C1 segment of cervical spinal cord (tissue), 14 donors: ENCODE data around the gene ITPKB.
"Not testable (repeated sequence)": the region's sequence is repeated elsewhere in the genome, so short reads cannot be mapped to it uniquely, and the experiment has no call there.

Experiments used
- DNase-seq, 14 donors: peaks; one replicate each; lab custom pipeline; 2025; lab: John Stamatoyannopoulos, UW

ITPKB gene

DNA sequence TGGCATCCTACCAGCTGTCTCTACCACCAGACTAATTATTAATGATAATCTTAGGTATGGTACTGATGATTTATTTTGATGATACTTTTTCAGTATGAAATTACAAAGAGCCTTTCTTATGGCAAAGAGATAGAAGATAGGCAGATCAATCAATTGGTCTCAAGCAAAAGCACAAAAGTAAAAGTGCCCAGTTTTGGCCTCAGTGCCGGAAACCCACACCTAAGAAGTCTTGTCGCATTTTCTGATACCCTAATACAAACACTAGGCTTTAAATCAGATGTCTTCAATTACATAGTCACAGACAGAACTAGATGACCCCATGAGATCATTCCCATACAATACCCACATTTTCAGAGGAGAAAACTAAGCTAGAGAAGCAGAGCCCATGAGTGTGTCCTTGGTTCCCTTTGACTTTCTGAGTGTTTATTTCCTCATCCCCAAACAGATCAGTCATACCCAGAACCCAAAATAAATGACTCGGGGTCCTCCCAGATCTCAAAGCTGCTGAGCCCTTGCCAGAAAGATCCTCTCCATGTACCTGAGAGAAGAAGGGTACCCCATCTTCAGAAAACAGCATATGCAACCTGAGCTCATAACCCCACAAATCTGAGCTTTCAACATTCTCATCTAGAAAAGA, 7.7 kb downstream of the ITPKB start:
- DNase-seq = no peak

DNA sequence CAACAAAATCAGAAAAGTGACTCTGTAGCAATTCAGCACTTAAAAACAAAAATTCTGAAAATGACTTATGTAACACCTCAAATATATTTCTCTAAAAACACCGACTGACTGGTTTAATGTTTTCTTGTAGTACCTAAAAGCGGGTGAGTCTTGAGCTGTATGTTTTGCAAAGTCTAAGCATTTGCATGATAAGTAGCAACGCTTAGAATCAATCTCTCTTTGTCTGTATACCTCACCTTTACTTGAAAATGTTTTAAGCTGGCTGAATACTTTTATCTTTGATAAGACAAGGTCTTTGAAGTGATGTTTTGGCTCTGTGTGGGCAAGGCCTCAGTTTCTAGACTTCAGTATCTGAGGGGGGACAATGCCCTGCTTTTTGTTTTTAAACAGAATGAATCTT, 8.2 kb downstream of the ITPKB start:
- DNase-seq = no peak

DNA sequence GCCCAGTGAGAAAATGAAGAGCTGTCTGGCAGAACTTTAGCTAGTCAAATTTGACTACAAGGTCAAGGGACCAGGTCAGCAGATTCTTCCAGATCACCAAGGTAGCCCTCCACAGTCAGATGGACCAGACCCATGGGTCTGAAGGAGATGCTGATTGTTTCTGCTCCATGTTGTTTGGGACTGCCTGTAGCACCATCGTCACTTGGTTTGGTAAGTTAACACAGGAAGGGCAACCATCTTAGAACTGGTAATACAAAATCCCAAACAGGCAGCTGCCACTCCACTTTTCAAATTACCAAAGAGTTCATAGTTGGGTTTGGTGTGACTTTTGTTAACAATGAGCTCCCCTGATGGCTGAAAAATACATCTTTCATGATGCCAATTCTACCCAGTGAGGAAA, 9.0 kb downstream of the ITPKB start:
- no peak for DNase-seq

DNA sequence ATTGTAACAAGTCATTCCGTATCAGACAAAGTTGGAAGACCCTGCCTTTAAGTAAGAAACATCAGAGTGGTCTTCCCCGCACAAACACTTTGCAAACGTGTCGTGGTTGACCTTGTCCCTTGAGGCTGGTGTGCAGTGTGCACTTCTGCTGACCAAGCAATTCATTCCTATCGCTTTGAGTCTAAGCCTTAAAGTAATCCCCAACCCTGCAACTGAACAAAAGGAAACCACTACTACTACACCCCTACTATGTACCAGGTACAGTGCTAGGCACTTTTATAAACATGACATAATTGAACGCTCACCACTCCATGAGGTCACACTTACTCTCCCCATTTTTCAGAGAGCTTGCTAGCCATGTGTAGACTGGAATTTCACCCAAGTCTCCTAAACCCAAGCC, 10.6 kb downstream of the ITPKB start:
- no peak for DNase-seq

DNA sequence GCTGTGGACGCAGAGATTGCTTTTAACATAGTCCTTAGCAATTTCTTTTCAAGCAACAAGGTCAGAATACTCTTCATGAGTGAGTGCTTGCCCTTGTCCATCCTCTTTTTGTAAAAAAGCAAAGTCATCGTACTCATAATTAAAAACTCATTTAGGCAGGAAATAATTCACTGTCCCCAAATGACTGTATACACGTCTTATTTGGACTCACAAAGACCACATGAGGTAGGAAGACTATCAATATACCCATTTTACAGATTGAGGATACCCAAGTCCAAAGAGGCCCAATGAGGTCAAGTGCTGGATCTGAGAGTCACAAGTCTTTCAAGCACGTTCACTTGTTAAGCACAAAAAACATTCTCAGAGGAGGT, 13.2 kb downstream of the ITPKB start:
- DNase-seq = no peak

DNA sequence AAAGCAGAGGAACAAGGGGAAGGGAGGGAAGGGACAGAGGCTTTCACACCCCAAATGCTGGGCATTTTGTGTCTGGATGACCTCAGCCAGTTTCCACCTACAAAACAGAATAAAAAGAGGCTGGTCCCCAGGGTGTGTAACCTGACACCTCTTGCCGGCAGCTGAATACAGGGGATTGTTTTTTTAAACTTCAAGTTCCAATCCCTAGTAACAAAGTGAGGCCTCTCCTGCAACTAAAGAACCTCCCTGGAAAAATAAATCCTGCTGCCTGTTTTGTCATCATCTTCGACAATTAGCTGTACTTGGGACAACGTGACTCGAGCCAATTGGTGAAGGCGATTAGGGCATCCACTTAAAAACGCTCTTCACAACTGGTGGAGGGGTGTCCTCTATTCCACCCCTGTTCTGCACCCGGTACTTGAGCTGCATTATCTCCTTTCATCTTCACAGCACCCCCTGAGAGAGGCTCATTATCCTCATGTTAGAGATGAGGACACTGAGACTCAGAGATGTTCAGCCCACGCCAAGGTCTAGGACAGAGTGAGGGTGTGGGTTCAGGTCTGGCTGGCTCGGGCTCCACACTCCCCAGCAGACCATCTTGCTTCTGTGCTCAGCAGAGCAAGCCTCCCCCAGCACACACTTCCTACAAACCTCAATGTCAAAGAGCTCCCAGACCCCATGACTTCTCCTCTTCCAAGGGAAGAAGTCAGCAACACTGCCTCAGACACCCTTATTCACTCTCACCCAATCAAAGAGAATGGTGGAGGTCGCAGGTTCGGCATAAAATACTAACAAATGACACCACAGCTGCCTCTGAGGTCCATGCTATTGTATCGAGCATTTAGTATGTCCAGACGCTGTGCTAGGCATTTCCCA, 15.2 kb downstream of the ITPKB start:
- DNase-seq = no peak

DNA sequence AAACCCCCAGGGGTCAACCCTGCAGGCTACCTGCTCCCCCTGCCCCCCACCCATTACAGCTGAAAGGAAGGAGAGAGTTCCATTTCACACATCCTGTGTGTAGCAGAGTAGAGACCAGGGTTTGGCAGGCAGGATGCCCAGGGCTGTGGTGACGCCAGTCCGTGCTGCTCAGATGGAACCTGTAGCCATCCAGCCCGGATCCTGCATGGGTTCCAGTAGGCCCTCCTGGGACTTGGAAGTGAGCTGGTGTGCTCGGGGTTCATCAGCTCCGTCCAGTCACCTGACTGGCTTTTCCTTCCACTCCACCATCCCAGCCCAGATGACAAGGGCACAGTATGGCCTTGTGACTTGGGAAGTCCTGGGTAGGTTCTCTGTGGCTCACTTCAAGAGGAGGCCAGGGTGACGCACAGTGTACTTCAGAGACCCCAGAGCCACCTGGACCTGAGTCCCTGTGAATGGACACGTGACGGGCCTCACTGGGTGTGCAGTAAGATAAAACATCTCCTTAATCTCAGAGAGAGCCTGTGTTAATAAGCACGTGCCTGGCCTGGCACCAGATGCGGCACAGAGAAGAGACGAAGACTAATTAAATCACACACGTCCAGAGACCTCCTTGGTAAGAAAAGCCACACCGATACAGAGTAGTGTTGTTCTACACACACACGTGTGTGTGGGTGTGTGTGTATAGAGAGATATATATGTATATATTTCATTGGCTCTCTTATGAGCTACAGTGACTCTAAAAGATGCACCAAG, 16.0 kb downstream of the ITPKB start:
- peak in 1 of 14 donors; percentile 53 for DNase-seq

DNA sequence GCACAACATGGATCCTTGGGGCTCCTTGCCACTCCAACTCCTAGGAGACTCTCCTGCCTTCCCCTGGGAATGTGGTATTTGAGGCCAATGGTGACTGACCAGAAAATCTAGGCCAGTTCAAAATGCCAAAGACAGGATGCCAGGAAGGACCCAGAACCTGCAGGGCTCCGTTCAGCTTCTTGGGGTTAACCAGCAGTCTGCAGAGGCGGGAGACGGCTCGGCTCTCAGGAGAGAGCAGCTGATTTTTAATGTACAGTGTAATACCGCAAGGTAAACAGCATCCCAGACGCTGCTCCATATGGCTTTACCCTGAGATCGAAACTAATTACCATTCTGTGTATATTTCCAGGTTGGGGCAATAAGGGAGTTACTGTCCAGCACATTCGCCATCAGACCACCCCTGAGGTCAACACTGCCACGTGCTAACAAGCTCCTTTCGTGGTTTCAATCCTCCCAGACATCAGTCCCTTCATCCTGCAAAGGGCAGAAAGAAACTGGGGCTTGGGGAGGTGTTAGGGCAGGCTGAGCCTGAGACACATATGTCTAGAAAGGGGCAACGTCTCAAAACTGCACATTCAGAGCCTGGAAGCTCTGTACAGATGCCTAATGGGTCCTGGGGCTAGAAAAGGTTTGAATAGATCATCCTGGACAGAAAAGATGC, 16.7 kb downstream of the ITPKB start:
- peak in 2 of 14 donors; percentile 54 to 71 for DNase-seq

DNA sequence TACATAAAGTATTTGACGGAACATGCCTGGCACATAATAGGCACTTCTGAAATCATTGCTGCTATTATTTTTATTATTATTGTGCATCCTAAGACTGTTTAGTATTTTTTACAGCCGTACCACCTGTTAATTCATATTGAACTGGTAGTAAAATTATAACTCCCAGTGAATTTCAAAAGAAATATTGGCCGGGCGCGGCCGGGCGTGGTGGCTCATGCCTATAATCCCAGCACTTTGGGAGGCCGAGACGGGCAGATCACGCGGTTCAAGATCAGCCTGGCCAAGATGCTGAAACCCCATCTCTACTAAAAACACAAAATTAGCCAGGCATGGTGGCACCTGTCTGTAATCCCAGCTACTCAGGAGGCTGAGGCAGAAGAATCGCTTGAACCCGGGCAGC, 18.5 kb downstream of the ITPKB start:
- not testable (repeated sequence) for DNase-seq

DNA sequence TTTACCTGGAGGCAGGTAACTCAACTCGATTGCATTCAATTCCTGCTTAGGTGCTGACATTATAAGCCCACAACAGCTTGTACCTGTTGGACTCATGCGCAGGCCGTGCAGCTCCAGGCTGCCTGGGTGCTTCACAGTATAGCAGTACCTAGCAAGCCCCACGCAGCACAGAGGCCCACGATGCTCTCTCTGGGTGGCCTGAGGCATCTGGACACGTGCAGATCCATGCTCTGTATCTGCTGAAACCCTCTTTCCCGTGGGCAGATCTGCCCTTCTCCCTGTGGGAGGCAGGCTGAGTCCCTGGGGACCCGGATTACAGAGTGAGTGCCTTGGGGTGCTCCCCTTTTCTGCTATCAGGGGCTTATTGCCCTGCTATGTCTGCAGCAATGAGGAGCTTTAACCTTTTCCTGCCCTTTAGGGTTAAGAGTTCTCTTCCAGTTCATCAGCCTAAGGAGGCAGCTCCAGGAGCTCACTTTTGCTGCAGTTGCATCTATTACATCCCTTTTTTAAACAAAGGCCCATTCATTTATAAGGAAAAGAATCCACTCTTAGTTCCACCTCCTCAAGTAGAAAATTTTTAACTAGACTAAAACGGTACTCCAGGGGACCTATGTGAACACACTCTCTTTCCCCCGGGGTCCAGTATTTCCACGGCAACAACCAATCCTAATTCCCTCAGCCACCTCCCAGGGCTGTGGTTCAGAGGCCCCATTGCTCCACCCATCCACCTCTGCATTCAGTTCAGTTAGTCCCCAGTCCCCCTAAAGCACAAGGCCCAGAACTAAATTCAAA, 19.3 kb downstream of the ITPKB start:
- DNase-seq = no peak

DNA sequence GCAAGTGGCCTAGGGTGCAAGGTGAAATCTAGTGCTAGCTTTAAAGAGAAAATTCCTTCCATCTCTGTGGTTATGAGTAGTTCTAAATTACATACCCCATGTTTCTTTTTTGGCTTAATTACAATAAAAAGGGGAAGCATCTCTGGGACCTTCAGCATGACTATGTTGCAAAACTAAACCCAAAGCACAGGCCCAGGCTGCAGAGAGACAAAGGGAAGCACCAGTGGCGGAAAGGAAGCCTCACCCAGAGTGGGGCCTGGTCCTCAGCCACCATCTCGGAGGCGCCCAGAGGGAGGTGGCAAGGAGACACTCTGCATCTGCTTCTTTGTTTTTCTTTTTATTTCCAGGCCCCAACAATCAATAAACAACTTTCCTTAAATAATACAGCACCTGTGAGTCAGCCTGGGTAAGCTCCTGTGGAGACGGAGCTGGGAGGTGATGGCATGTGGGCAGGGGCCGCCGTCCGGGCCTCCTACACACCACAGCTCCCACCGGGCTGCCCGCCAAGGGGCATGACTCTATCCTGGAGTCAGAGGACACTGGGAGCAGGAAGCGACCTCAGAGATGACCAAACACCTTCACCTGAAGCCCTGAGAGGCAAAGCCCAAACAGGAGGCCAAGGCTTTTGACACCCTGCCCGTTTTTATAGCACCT, 21.7 kb downstream of the ITPKB start:
- DNase-seq = peak in 1 of 14 donors; percentile 42

DNA sequence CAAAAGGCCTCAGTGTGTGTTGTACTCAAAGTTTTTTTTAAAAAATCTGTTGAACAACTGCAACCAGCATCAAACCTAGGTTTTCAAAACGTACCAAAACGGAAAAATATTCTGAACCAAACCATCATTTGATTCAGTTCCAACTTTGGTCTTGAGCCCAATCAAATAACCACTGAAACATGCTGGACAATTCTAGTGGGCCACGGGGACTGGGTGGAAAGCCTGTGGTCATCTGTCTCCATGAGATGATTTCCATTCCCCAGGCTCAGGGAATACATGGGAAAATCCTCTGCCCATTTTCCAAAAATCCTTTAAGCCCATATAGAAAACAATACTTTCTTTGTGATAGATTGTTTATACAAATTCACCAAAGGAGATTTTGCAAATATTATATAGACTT, 22.5 kb downstream of the ITPKB start:
- no peak for DNase-seq

DNA sequence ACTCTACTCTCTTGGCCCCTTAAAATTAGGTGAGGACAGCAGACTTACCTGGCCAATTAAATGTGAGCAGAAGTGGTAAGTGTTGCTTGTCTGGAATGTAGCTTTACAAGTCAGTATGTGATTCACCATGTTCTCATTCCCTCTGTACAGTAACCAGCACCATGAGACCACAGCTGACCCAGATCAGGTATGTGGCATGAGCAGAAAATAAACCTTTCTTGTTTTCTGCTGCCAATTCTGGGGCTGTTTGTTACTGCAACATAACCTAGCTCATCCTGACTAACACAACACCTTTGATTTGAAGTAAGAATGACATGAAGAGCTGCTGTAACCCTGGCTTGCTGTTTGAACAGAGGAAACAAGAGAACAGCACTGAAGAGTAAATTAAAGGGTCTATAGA, 24.9 kb downstream of the ITPKB start:
- no peak for DNase-seq

DNA sequence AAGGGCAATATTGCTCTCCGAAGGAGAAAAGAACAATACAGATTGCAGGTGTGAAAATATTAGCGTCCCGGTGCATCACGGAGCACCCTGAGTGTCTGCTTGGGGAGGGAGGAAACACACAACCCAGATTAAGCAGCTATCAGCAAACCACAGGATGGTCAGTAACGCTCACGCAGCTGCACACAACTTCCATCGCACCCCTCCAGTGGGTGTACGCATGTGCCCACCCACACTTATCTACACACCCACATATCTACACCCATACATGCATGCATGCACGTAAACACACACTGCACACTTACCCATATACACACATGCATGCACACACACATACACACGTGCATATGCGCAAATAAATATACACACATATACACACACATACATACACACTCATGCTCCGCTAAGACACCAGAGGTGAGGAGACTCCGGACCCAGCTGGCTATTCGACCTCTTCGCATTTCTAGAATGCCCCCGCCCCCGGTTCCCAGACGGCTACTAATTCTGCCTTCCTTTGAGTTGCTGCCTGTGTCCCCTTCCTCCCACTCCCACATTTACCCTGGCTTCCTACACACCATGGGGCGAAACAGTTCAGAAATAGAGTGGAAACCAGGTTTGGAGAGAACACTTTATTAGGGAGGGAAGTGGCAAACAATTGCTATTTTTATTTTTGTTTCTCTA, 26.2 kb downstream of the ITPKB start:
- no peak for DNase-seq

DNA sequence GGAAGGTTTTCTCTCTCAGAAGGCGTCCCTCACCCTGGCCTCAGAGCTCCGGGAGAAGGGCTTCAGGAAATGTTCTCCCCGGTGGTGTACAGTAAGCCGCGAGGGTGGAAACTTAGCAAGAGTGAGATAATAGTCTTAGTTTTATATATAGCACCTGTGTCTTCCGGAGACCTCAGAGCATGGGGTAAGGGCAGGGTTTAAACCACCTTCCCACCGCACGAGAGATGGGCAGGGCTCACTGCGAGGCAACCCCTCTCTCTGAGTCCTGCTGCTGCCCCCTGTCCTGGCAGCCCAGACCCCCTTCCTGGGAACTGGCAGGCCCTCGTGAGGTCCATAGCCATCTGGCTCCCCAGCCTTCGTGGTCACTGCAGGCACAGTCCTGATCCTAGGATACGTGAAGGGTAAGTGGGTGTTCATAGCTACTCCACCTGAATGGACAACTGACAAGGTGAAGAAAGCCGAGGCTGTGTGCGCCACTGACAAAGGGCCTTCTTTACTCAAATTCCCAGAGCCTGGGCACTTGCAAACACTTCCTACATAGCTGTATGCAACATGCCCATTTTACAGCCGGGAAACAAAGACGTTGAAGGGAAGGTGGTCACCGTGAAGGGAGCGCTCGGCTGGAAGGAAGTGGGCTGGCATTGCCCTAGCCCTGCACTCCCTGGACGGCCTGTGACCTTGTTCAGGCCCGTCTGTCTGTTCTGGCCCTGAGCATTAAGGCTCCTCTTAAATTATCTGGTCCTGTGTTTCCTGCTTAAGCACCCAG, 26.9 kb downstream of the ITPKB start:
- no peak for DNase-seq

DNA sequence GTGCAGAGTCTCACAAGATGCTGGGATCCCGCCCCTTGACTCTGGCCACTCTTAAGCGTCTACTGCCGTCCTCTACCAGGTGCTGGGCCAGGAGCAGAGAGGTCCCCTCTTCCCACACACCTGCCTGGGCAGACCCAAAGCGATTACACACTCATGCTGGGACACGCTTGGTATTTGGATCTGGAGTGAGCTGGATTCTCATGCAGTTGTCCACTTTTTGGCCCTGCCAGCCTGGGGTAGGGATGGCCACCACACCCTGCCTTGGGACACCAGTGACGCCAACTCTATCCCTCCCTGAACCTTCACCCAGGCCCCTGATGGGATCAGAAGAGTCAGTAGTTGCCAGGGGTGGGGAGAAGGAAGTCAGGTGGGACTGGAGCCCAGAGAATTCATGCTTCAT, 28.6 kb downstream of the ITPKB start:
- no peak for DNase-seq

DNA sequence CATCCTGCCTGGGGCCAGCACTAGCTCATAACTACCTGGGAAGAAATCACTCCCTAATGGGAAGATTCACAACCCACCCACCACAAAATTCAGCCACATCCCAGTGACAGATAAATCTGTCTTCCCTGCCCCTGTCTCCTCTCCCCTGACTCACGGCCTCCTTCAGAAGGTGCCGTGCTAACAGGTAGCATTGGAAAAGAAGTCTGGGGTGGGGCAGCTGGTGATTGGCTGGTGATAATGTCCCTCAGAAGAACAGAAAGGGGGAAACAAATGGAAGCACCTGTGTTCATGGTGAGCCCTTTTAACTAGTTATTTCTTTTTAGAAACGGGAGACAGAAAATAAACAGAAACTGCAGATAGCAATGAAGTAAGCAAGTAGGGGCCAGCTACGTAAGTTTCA, 29.1 kb downstream of the ITPKB start:
- DNase-seq = no peak

DNA sequence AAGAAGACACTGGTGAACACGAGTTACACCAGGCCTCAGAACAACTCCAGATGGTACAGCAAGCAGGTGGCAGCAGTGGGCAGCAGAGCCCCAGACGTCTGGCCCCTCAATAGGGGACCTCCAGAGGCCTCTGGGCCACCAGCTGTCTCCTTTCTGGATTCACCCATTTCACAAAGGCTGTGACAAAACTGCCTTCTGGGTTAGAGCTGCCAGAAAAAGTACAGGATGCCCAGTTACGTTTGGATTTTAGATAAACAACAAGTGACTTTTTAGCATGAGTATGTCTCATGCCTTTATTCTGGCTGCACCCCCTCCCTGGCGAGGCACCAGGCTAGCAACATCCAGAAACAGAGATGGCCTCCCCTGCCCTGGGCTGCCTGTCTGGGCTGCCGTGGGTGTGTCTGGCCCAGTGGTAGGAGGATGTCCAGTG, 30.1 kb downstream of the ITPKB start:
- peak in 2 of 14 donors; percentile 60 to 66 for DNase-seq

DNA sequence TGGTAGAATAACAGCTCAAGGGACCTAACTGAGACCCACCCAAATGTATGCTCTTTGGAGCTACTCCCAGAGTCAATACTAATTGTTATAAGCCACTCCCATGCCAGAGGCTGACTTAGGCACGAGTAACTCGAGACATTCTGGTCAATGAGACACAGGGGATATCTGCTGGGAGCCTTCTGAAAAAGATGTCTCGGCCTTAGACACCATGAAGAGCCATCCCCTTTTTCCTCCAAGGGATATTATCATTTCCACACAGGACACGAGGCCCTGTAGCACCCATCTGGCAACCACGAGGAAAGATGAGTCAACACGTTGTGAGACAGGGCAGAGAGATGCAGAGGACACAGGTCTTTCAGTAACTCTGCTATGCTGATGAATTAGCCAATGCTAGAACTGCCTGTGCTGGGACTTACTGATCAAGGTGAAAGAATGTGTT, 30.7 kb downstream of the ITPKB start:
- peak in 2 of 14 donors; percentile 56 to 60 for DNase-seq
